ENCODE data around the gene ETV6.

The ETV6 gene

GRCh38 chr12:11749943-11750690 is 100.6 kb downstream of the ETV6 start:
- TF ChIP-seq, protein P1, sequence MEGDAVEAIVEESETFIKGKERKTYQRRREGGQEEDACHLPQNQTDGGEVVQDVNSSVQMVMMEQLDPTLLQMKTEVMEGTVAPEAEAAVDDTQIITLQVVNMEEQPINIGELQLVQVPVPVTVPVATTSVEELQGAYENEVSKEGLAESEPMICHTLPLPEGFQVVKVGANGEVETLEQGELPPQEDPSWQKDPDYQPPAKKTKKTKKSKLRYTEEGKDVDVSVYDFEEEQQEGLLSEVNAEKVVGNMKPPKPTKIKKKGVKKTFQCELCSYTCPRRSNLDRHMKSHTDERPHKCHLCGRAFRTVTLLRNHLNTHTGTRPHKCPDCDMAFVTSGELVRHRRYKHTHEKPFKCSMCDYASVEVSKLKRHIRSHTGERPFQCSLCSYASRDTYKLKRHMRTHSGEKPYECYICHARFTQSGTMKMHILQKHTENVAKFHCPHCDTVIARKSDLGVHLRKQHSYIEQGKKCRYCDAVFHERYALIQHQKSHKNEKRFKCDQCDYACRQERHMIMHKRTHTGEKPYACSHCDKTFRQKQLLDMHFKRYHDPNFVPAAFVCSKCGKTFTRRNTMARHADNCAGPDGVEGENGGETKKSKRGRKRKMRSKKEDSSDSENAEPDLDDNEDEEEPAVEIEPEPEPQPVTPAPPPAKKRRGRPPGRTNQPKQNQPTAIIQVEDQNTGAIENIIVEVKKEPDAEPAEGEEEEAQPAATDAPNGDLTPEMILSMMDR (IDR thresholded peaks at IDR 0.05; ENCODE audit: control extremely low read depth, extremely low read depth, low read depth, missing control alignments) = no peak
- ChIA-PET POLR2A (interaction anchor here (0.6 to 1.2 kb wide), 2 partner anchors 19 to 725 kb away, joined by 3 to 5 read pairs; no protein-coding TSS in a partner anchor), CTCF (interaction anchor here (0.7 to 4.8 kb wide), 6 partner anchors 8 to 283 kb away, joined by 3 to 40 read pairs (median 4); no protein-coding TSS in a partner anchor)
- DNase-seq (ENCODE audit: extremely low spot score) = peak; percentile 56

DNA sequence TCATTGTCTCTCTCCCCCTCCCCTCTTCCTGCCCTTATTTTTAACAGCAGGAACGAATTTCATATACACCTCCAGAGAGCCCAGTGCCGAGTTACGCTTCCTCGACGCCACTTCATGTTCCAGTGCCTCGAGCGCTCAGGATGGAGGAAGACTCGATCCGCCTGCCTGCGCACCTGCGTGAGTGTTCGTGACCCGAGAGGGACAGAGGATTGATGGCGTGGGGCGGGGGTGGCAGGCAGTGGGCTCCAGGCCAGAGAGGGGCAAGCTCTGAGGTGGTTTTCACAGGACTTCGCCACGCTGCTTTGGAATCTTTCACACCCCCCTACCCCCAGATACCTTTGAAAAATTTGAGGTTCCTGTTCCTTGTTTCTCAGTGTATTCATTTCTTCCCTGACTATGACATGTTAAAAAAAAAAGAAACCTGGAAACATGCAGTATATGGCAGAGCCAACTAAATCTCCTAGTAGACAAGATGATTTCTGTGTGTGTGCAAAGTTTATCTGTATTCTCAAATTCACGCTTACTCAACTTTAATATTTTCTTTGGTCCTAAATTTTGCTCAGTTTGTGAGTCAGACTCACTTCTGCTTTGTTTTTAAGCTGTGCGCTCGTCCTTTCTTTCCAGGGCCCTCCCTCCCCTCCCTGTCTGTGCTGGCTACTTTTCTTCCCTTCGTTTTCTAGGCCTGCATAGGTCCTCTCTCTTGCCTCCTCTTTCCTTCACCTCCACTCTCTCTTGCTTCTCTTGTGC is 103.1 kb downstream of the ETV6 start:
- DNase-seq (ENCODE audit: extremely low spot score) = no peak
- ChIA-PET POLR2A (interaction anchor here (0.7 kb wide), 1 partner anchor 14 kb away, joined by 3 read pairs; no protein-coding TSS in a partner anchor), CTCF (interaction anchor here (0.9 to 1.5 kb wide), 5 partner anchors 18 to 280 kb away, joined by 3 to 6 read pairs (median 3); no protein-coding TSS in a partner anchor)
- TF ChIP-seq, protein P1 (IDR thresholded peaks at IDR 0.05; ENCODE audit: control extremely low read depth, extremely low read depth, low read depth, missing control alignments) = no peak

GRCh38 chr12:11753150-11753499 is 103.7 kb downstream of the ETV6 start:
- ChIA-PET CTCF (interaction anchor here (0.9 to 1.5 kb wide), 4 partner anchors 18 to 280 kb away, joined by 3 to 6 read pairs (median 3); no protein-coding TSS in a partner anchor), POLR2A (interaction anchor here (0.7 kb wide), 1 partner anchor 13 kb away, joined by 3 read pairs; no protein-coding TSS in a partner anchor)
- no peak for DNase-seq (ENCODE audit: extremely low spot score)
- TF ChIP-seq, protein P1 (IDR thresholded peaks at IDR 0.05; ENCODE audit: control extremely low read depth, extremely low read depth, low read depth, missing control alignments) = no peak

- POLR2A ChIA-PET = no interaction called here
- TF ChIP-seq, protein P1 (IDR thresholded peaks at IDR 0.05; ENCODE audit: control extremely low read depth, extremely low read depth, low read depth, missing control alignments) = no peak
- CTCF ChIA-PET = interaction anchor here (1.1 to 1.5 kb wide), 2 partner anchors 26 to 27 kb away, joined by 3 to 6 read pairs; no protein-coding TSS in a partner anchor
- DNase-seq (ENCODE audit: extremely low spot score) = no peak
These were observed 104.4 kb downstream of the ETV6 start for GRCh38 chr12:11753826-11754225.

DNA sequence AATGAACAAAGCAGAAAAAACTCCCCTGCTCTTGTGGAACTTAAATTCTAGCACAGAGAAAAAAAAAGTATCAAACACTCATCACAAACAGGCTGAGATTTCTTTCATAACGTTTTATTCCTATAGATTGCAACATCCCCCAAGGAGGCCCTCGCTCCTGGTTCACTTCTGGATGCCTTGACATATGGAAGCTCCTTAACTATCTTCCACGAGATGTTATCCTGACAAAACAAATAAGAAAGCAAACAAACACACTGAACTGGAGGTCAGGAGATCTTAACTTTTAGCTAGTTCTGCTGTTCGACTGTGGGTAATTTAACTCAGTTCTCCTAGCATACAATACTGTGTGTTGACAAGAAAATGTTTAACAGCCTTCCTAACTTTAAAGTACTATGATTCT is 104.8 kb downstream of the ETV6 start:
- CTCF ChIA-PET = interaction anchor here (1.1 to 2.0 kb wide), 3 partner anchors 11 to 48 kb away, joined by 3 to 6 read pairs (median 3); no protein-coding TSS in a partner anchor
- POLR2A ChIA-PET = no interaction called here
- TF ChIP-seq, protein P1 (IDR thresholded peaks at IDR 0.05; ENCODE audit: control extremely low read depth, extremely low read depth, low read depth, missing control alignments) = no peak

GRCh38 chr12:11755302-11755930 is 105.9 kb downstream of the ETV6 start:
- ChIA-PET CTCF (interaction anchor here (1.2 to 2.0 kb wide), 4 partner anchors 9 to 47 kb away, joined by 3 to 6 read pairs (median 4); no protein-coding TSS in a partner anchor), POLR2A (no interaction called here)
- no peak for DNase-seq (ENCODE audit: extremely low spot score)
- TF ChIP-seq, protein P1 (IDR thresholded peaks at IDR 0.05; ENCODE audit: control extremely low read depth, extremely low read depth, low read depth, missing control alignments) = no peak

More for the DNA sequence above, 104.8 kb downstream of the ETV6 start:
- no peak for DNase-seq (ENCODE audit: extremely low spot score)

Measured in GM10248 (cell line).